Measurements from ENCODE around the gene ZAP70. TPM values are rescaled to one million over a fixed set of nuclear protein-coding genes. Genes with fewer than 3 reads are reported as not detected.

ZAP70 gene
- polyA plus RNA-seq, 1 donor (not counting 4 experiments of a cell fraction or from before 2014, with no cell fraction given), result 1.6 TPM

- Histone ChIP-seq H3K9me1 (ENCODE audit: control insufficient read depth, extremely low read depth, insufficient read depth, low read length) (no peaks in the 10 kb centered on the region), H2AFZ (ENCODE audit: control insufficient read depth, low read length) (no peak overlapping the region), H3K36me3 (ENCODE audit: control insufficient read depth in 2 of 2, extremely low read depth in 1 of 2, insufficient read depth in 2 of 2, low read length in 2 of 2) (peaks cover 3 to 7% of the 10 kb centered on the region in 2 experiments), H3K27me3 (ENCODE audit: control insufficient read depth, extremely low read depth, insufficient read depth, low read length) (no peaks in the 10 kb centered on the region), H3K4me2 (ENCODE audit: control insufficient read depth, extremely low read depth, insufficient read depth, low read depth, low read length) (no peak overlapping the region), H4K20me1 (ENCODE audit: control insufficient read depth, extremely low read depth, insufficient read depth, low read length) (no peaks in the 10 kb centered on the region), H3K4me3 (ENCODE audit: control insufficient read depth in 2 of 3, extremely low read depth in 1 of 3, insufficient read depth in 2 of 3, low read depth in 1 of 3, low read length in 3 of 3) (no peak overlapping the region), H3K79me2 (ENCODE audit: control insufficient read depth, insufficient read depth, low read length) (no peaks in the 10 kb centered on the region), H3K9ac (ENCODE audit: control insufficient read depth, extremely low read depth, insufficient read depth, low read length) (no peak overlapping the region), H3K4me1 (ENCODE audit: control insufficient read depth, extremely low read depth, insufficient read depth, low read length) (no peaks in the 10 kb centered on the region), H3K27ac (ENCODE audit: control insufficient read depth, insufficient read depth, low read length) (no peak overlapping the region), H3K9me3 (ENCODE audit: control insufficient read depth, low read depth, low read length) (no peaks in the 10 kb centered on the region)
- dilution Hi-C loops (cut with MboI; ENCODE audit: extremely low pct_ligation_motif_present, low sequenced_read_pairs), result no loop called here
- no peak for TF ChIP-seq EZH2 (IDR thresholded peaks at IDR 0.05; ENCODE audit: low read length)
- DNase-seq (ENCODE audit: low read depth, low spot score) (no peak), FAIRE-seq (peak; percentile 5)
Measured at GRCh38 chr2:97781981-97782380, 68.6 kb downstream of the ZAP70 start.

- dilution Hi-C loops (cut with MboI; ENCODE audit: extremely low pct_ligation_motif_present, low sequenced_read_pairs), result no loop called here
- H3K9me3 ChIP-seq (ENCODE audit: control insufficient read depth, low read depth, low read length), result no peaks in the 10 kb centered on the region
- no peaks in the 10 kb centered on the region for H3K9me1 ChIP-seq (ENCODE audit: control insufficient read depth, extremely low read depth, insufficient read depth, low read length)
- no peaks in the 10 kb centered on the region for H3K79me2 ChIP-seq (ENCODE audit: control insufficient read depth, insufficient read depth, low read length)
- DNase-seq (ENCODE audit: low read depth, low spot score) (no peak), FAIRE-seq (no peak)
- no peaks in the 10 kb centered on the region for H4K20me1 ChIP-seq (ENCODE audit: control insufficient read depth, extremely low read depth, insufficient read depth, low read length)
- H3K4me3 ChIP-seq (ENCODE audit: control insufficient read depth in 2 of 3, extremely low read depth in 1 of 3, insufficient read depth in 2 of 3, low read depth in 1 of 3, low read length in 3 of 3), result no peak overlapping the region
- H3K4me1 ChIP-seq (ENCODE audit: control insufficient read depth, extremely low read depth, insufficient read depth, low read length), result no peaks in the 10 kb centered on the region
- no peak for TF ChIP-seq EZH2 (IDR thresholded peaks at IDR 0.05; ENCODE audit: low read length)
- TF ChIP-seq CTCF (optimal IDR thresholded peaks at IDR 0.05 in 1 of 3, IDR thresholded peaks at IDR 0.05 in 1 of 3, conservative IDR thresholded peaks at IDR 0.05 in 1 of 3; ENCODE audit: extremely low read depth in 1 of 3, insufficient read depth in 2 of 3, low read length in 3 of 3), result no peak
- H3K27ac ChIP-seq (ENCODE audit: control insufficient read depth, insufficient read depth, low read length), result no peak overlapping the region
- no peak overlapping the region for H3K9ac ChIP-seq (ENCODE audit: control insufficient read depth, extremely low read depth, insufficient read depth, low read length)
- H3K36me3 ChIP-seq (ENCODE audit: control insufficient read depth in 2 of 2, extremely low read depth in 1 of 2, insufficient read depth in 2 of 2, low read length in 2 of 2), result peaks cover 3 to 10% of the 10 kb centered on the region in 2 experiments
- no peak overlapping the region for H3K4me2 ChIP-seq (ENCODE audit: control insufficient read depth, extremely low read depth, insufficient read depth, low read depth, low read length)
- H2AFZ ChIP-seq (ENCODE audit: control insufficient read depth, low read length), result no peak overlapping the region
- no peaks in the 10 kb centered on the region for H3K27me3 ChIP-seq (ENCODE audit: control insufficient read depth, extremely low read depth, insufficient read depth, low read length)
Measured at GRCh38 chr2:97784953-97785352, 71.6 kb downstream of the ZAP70 start.

- no peak for DNase-seq (ENCODE audit: low read depth, low spot score)
- H3K27ac ChIP-seq (ENCODE audit: control insufficient read depth, insufficient read depth, low read length), result no peak overlapping the region
- H4K20me1 ChIP-seq (ENCODE audit: control insufficient read depth, extremely low read depth, insufficient read depth, low read length), result no peaks in the 10 kb centered on the region
- no peaks in the 10 kb centered on the region for H3K4me1 ChIP-seq (ENCODE audit: control insufficient read depth, extremely low read depth, insufficient read depth, low read length)
- H3K27me3 ChIP-seq (ENCODE audit: control insufficient read depth, extremely low read depth, insufficient read depth, low read length), result no peaks in the 10 kb centered on the region
- H2AFZ ChIP-seq (ENCODE audit: control insufficient read depth, low read length), result no peak overlapping the region
- FAIRE-seq, result no peak
- dilution Hi-C loops (cut with MboI; ENCODE audit: extremely low pct_ligation_motif_present, low sequenced_read_pairs), result no loop called here
- H3K9me3 ChIP-seq (ENCODE audit: control insufficient read depth, low read depth, low read length), result no peaks in the 10 kb centered on the region
- no peak overlapping the region for H3K4me2 ChIP-seq (ENCODE audit: control insufficient read depth, extremely low read depth, insufficient read depth, low read depth, low read length)
- no peak overlapping the region for H3K4me3 ChIP-seq (ENCODE audit: control insufficient read depth in 2 of 3, extremely low read depth in 1 of 3, insufficient read depth in 2 of 3, low read depth in 1 of 3, low read length in 3 of 3)
- no peak overlapping the region for H3K9ac ChIP-seq (ENCODE audit: control insufficient read depth, extremely low read depth, insufficient read depth, low read length)
- H3K9me1 ChIP-seq (ENCODE audit: control insufficient read depth, extremely low read depth, insufficient read depth, low read length), result no peaks in the 10 kb centered on the region
- H3K36me3 ChIP-seq (ENCODE audit: control insufficient read depth in 2 of 2, extremely low read depth in 1 of 2, insufficient read depth in 2 of 2, low read length in 2 of 2), result peaks cover 0 to 9% of the 10 kb centered on the region in 2 experiments
- TF ChIP-seq EZH2 (IDR thresholded peaks at IDR 0.05; ENCODE audit: low read length) (no peak), CTCF (optimal IDR thresholded peaks at IDR 0.05 in 1 of 3, IDR thresholded peaks at IDR 0.05 in 1 of 3, conservative IDR thresholded peaks at IDR 0.05 in 1 of 3; ENCODE audit: extremely low read depth in 1 of 3, insufficient read depth in 2 of 3, low read length in 3 of 3) (no peak)
- no peaks in the 10 kb centered on the region for H3K79me2 ChIP-seq (ENCODE audit: control insufficient read depth, insufficient read depth, low read length)
Measured at GRCh38 chr2:97785818-97786217, 72.4 kb downstream of the ZAP70 start.

All from keratinocyte (primary cell).